GM13976 (cell line): ENCODE data around the gene MANSC1.

Experiments
- DNase-seq: peaks from one replicate; pipeline ENCODE4 v3.0.0; 2012; ENCODE audit warnings: low spot score
- in situ Hi-C: fragments of 300-500 bp; cut with MboI; formaldehyde crosslinking; loops from one replicate; pipeline ENCODE4 v1.12.0; 2022; ENCODE audit warnings: low sequenced_read_pairs, mixed read lengths, inconsistent platforms; ENCODE audit not compliant: unreplicated experiment
- TF ChIP-seq, protein P1 (sequence below): IDR thresholded peaks from 2 replicates; pipeline ENCODE4 v1.5.1; 2012; ENCODE audit warnings: borderline replicate concordance, mild to moderate bottlenecking; ENCODE audit not compliant: insufficient read depth; ENCODE audit errors: extremely low read depth, missing control alignments, control extremely low read depth

The MANSC1 gene

DNA sequence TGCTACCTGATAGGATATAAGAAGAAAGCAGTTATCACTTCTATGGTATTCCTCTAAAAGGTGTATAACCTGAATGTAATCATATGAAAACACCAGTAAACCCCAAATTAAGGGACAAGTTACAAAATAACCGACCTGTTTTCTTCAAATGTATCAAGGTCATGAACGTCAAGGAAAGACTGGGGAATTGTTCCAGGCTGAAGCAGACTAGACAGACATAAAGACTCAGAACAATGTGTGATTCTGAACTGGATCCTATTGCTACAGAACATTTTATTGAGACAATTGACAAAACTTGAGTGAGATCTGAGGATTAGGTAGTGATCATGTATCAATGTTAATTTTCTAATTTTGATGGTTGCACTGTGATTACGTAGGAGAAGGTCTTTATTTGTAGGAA lies 67.8 kb downstream of the MANSC1 start:
- TF ChIP-seq, protein P1, sequence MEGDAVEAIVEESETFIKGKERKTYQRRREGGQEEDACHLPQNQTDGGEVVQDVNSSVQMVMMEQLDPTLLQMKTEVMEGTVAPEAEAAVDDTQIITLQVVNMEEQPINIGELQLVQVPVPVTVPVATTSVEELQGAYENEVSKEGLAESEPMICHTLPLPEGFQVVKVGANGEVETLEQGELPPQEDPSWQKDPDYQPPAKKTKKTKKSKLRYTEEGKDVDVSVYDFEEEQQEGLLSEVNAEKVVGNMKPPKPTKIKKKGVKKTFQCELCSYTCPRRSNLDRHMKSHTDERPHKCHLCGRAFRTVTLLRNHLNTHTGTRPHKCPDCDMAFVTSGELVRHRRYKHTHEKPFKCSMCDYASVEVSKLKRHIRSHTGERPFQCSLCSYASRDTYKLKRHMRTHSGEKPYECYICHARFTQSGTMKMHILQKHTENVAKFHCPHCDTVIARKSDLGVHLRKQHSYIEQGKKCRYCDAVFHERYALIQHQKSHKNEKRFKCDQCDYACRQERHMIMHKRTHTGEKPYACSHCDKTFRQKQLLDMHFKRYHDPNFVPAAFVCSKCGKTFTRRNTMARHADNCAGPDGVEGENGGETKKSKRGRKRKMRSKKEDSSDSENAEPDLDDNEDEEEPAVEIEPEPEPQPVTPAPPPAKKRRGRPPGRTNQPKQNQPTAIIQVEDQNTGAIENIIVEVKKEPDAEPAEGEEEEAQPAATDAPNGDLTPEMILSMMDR: no peak
- DNase-seq: no peak
- in situ Hi-C loops: no loop called here

DNA sequence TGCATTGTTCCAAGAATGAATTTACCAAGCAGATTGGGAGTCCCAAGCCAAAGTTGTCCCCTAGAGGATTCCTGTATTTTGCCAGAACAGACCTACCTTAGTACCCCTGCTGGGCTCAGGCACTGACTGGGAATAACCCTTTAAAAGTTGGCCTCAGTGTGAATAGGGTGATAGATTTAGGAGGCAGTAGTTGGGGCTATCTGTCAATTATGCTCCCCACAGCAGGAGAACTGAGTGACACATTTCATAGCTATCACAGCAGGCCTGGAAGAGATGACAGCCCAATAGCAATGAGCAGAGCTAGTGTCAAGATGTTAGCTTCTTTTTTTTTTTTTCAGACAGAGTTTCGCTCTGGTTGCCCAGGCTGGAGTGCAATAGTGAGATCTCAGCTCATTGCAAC lies 68.9 kb downstream of the MANSC1 start:
- in situ Hi-C loops: no loop called here
- TF ChIP-seq, protein P1: no peak
- DNase-seq: no peak

DNA sequence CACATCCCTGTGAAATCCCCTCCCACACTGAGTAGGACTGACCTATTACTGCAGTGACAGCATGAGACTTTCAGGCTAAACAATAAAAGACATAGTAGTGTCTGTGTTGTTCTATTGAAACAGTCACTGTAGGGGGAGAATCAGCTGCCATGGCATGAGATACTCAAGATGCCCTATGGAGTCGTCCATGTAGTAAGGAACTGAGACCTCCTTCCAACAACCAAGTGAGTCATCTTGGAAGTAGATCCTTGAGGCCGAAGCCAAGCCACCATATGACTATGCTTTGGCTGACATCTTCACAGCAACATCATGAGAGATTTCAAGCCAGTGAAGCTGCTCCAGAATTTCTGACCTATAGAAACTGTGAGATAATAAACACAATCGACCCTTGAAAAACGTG lies 71.1 kb downstream of the MANSC1 start:
- in situ Hi-C loops: no loop called here
- TF ChIP-seq, protein P1: no peak
- DNase-seq: no peak
